Peyer's patch (tissue), 4 donors: ENCODE results near the gene AJAP1. TPM values are rescaled to one million over a fixed set of nuclear protein-coding genes. Genes with fewer than 3 reads are reported as not detected.

Experiments used
- DNase-seq, 3 donors: peaks; one replicate each; pipeline ENCODE4 v3.0.0-alpha.2; 2017 to 2019
- H3K27ac ChIP-seq, 4 donors: fragments of 200-600 bp; sonication (generic); one replicate each; pipeline ENCODE4 v1.5.1; 2016 to 2019
- H3K27me3 ChIP-seq, 2 donors: fragments of 200-600 bp; sonication (generic); one replicate each; pipeline ENCODE4 v1.5.1; 2019
- H3K36me3 ChIP-seq, 3 donors: fragments of 200-600 bp; sonication (generic); one replicate each; pipeline ENCODE4 v1.5.1; 2016 to 2019
- H3K4me1 ChIP-seq, 4 donors: fragments of 200-600 bp; sonication (generic); one replicate each; pipeline ENCODE4 v1.5.1; 2016 to 2019
- H3K4me3 ChIP-seq, 4 donors: fragments of 200-600 bp; sonication (generic); 1 replicate in 3 of 4; 2 replicates in 1 of 4; pipeline ENCODE4 v1.5.1; 2016 to 2019; ENCODE audit warnings: mild to moderate bottlenecking in 1 of 4
- H3K9me3 ChIP-seq, 4 donors: fragments of 200-600 bp; sonication (generic); one replicate each; pipeline ENCODE4 v1.5.1; 2016 to 2019; ENCODE audit warnings: mild to moderate bottlenecking in 1 of 4
- CTCF ChIP-seq, 6 experiments: fragments of 450-650 bp in 4 of 6; fragments of 200-600 bp in 2 of 6; sonication (generic) in 1 of 6; IDR thresholded peaks; one replicate each; pipeline ENCODE4 v1.5.1; 2017 to 2019; ENCODE audit warnings: antibody characterized with exemption in 6 of 6, mild to moderate bottlenecking in 3 of 6, moderate library complexity in 1 of 6
- POLR2A ChIP-seq, 2 donors: fragments of 450-650 bp; IDR thresholded peaks; one replicate each; pipeline ENCODE4 v1.5.1; 2017; ENCODE audit warnings: antibody characterized with exemption in 2 of 2, mild to moderate bottlenecking in 2 of 2, moderate library complexity in 2 of 2
- total RNA-seq, 4 donors: library from RNA; depleted of rRNA; stranded (reverse); fragments of >200 nt; gene quantifications; one replicate each; pipeline ENCODE4 v1.1.0, GENCODE V29; 2016

The AJAP1 gene
- total RNA-seq, 4 donors from 2014 or later = 0.09 to 0.35 (median 0.13) TPM; not detected in 1

GRCh38 chr1:4769516-4770280 is 115.3 kb downstream of the AJAP1 start:
- no peak overlapping the region for H3K27ac ChIP-seq
- H3K36me3 ChIP-seq = no peaks in the 10 kb centered on the region
- TF ChIP-seq POLR2A (IDR thresholded peaks at IDR 0.05) = no peak
- no peak for DNase-seq
- H3K27me3 ChIP-seq = no peaks in the 10 kb centered on the region
- no peaks in the 10 kb centered on the region for H3K9me3 ChIP-seq
- H3K4me3 ChIP-seq = no peak overlapping the region
- no peaks in the 10 kb centered on the region for H3K4me1 ChIP-seq

GRCh38 chr1:4770713-4771112 is 116.3 kb downstream of the AJAP1 start:
- Histone ChIP-seq H3K27ac (no peak overlapping the region), H3K4me1 (no peaks in the 10 kb centered on the region), H3K36me3 (no peaks in the 10 kb centered on the region), H3K27me3 (no peaks in the 10 kb centered on the region), H3K9me3 (no peaks in the 10 kb centered on the region), H3K4me3 (no peak overlapping the region)
- no peak for DNase-seq
- no peak for TF ChIP-seq POLR2A (IDR thresholded peaks at IDR 0.05)
- no peak for TF ChIP-seq CTCF (IDR thresholded peaks at IDR 0.05)

GRCh38 chr1:4771267-4771666 is 116.9 kb downstream of the AJAP1 start:
- DNase-seq = no peak
- Histone ChIP-seq H3K4me3 (no peak overlapping the region), H3K9me3 (no peaks in the 10 kb centered on the region), H3K27me3 (no peaks in the 10 kb centered on the region), H3K27ac (no peak overlapping the region), H3K4me1 (no peaks in the 10 kb centered on the region), H3K36me3 (no peaks in the 10 kb centered on the region)
- TF ChIP-seq CTCF (IDR thresholded peaks at IDR 0.05) (no peak), POLR2A (IDR thresholded peaks at IDR 0.05) (no peak)

- no peaks in the 10 kb centered on the region for H3K4me1 ChIP-seq
- H3K36me3 ChIP-seq = no peaks in the 10 kb centered on the region
- no peak overlapping the region for H3K4me3 ChIP-seq
- TF ChIP-seq CTCF (IDR thresholded peaks at IDR 0.05) (no peak), POLR2A (IDR thresholded peaks at IDR 0.05) (no peak)
- H3K9me3 ChIP-seq = no peaks in the 10 kb centered on the region
- H3K27me3 ChIP-seq = no peaks in the 10 kb centered on the region
- H3K27ac ChIP-seq = no peak overlapping the region
- no peak for DNase-seq
Measured at GRCh38 chr1:4771721-4772120, 117.3 kb downstream of the AJAP1 start.

- Histone ChIP-seq H3K27me3 (no peaks in the 10 kb centered on the region), H3K4me1 (no peaks in the 10 kb centered on the region), H3K9me3 (no peaks in the 10 kb centered on the region), H3K36me3 (no peaks in the 10 kb centered on the region), H3K27ac (no peak overlapping the region), H3K4me3 (no peak overlapping the region)
- TF ChIP-seq CTCF (IDR thresholded peaks at IDR 0.05) = no peak
- TF ChIP-seq POLR2A (IDR thresholded peaks at IDR 0.05) = no peak
- no peak for DNase-seq
Measured at GRCh38 chr1:4772294-4773010, 118.0 kb downstream of the AJAP1 start.

- H3K36me3 ChIP-seq = no peaks in the 10 kb centered on the region
- no peaks in the 10 kb centered on the region for H3K9me3 ChIP-seq
- no peak for DNase-seq
- no peaks in the 10 kb centered on the region for H3K4me1 ChIP-seq
- no peak overlapping the region for H3K4me3 ChIP-seq
- no peaks in the 10 kb centered on the region for H3K27me3 ChIP-seq
- H3K27ac ChIP-seq = no peak overlapping the region
- TF ChIP-seq CTCF (IDR thresholded peaks at IDR 0.05) = no peak
- TF ChIP-seq POLR2A (IDR thresholded peaks at IDR 0.05) = no peak
Measured at GRCh38 chr1:4773226-4773625, 118.8 kb downstream of the AJAP1 start.
